Caco-2 (cell line): Measurements from ENCODE around the gene FBLN5. TPM values are rescaled to one million over a fixed set of nuclear protein-coding genes. Genes with fewer than 3 reads are reported as not detected.

Experiments used
- BruUV-seq: library from RNA; stranded (reverse); fragments of 400-500 nt; replicated peaks from 2 replicates; lab custom pipeline; 2021; lab: Mats Ljungman, UMichigan
- CTCF ChIA-PET: fragments of 300-600 bp; sonication (Branson Sonifier 250); formaldehyde crosslinking; loops from one replicate; lab custom pipeline; 2022; ENCODE audit warnings: antibody characterized with exemption; lab: Charles Lee
- POLR2A ChIA-PET: fragments of 300-600 bp; sonication (Branson Sonifier 250); formaldehyde crosslinking; loops from one replicate; lab custom pipeline; 2022; ENCODE audit warnings: antibody characterized with exemption; lab: Charles Lee
- DNase-seq, 2 experiments: peaks; one replicate each; pipeline versions ENCODE4 v3.0.0 to v3.0.0-alpha.2; 2020 to 2022
- H3K27me3 ChIP-seq: replicated peaks from 2 replicates; pipeline ENCODE4 v1.6.0; 2011; ENCODE audit warnings: low read length; ENCODE audit not compliant: control insufficient read depth, insufficient read depth
- H3K36me3 ChIP-seq: 2 replicates; pipeline ENCODE4 v1.5.1; 2011; ENCODE audit warnings: low read length; ENCODE audit not compliant: control insufficient read depth, insufficient read depth
- H3K4me1 ChIP-seq: fragments of 250-450 bp; sonication (Bioruptor Pico); 2 replicates; pipeline ENCODE4 v1.5.1; 2020; ENCODE audit warnings: mild to moderate bottlenecking
- H3K4me3 ChIP-seq: 2 replicates; pipeline ENCODE4 v1.5.1; 2011; ENCODE audit warnings: low read depth, mild to moderate bottlenecking, control low read depth, low read length
- H3K9me3 ChIP-seq: fragments of 250-450 bp; sonication (Bioruptor Pico); 2 replicates; pipeline ENCODE4 v1.5.1; 2020; ENCODE audit warnings: mild to moderate bottlenecking, moderate library complexity
- H3K27ac Mint-ChIP-seq: one replicate; pipeline ENCODE4 v1.8.0; 2022; ENCODE audit warnings: mixed read lengths; ENCODE audit not compliant: unreplicated experiment
- H3K27me3 Mint-ChIP-seq: one replicate; pipeline ENCODE4 v1.8.0; 2022; ENCODE audit warnings: mixed read lengths; ENCODE audit not compliant: insufficient read depth, unreplicated experiment
- H3K36me3 Mint-ChIP-seq: one replicate; pipeline ENCODE4 v1.8.0; 2022; ENCODE audit warnings: mild to moderate bottlenecking, mixed read lengths; ENCODE audit not compliant: insufficient read depth, unreplicated experiment
- H3K4me1 Mint-ChIP-seq: one replicate; pipeline ENCODE4 v1.8.0; 2022; ENCODE audit warnings: low read depth, mixed read lengths; ENCODE audit not compliant: unreplicated experiment
- H3K4me3 Mint-ChIP-seq: one replicate; pipeline ENCODE4 v1.8.0; 2022; ENCODE audit warnings: mild to moderate bottlenecking, moderate library complexity, mixed read lengths; ENCODE audit not compliant: unreplicated experiment
- H3K9me3 Mint-ChIP-seq: one replicate; pipeline ENCODE4 v1.8.0; 2022; ENCODE audit warnings: mixed read lengths; ENCODE audit not compliant: unreplicated experiment
- intact Hi-C: fragments of 100-400 bp; cut with micrococcal nuclease; formaldehyde crosslinking; loops from one replicate; pipeline ENCODE4 v1.10.0; 2022; ENCODE audit not compliant: unreplicated experiment
- total RNA-seq: library from RNA; stranded (reverse); gene quantifications from 2 replicates; pipeline ENCODE4 v1.2.3, GENCODE V29; 2022
- TF ChIP-seq, protein P1 (sequence below), 2 experiments: fragments of 200-600 bp in 1 of 2; IDR thresholded peaks; 1 replicate in 1 of 2; 2 replicates in 1 of 2; pipeline versions ENCODE4 v1.5.1 to v1.8.0; 2011 to 2022; ENCODE audit warnings: antibody characterized with exemption in 1 of 2, control low read depth in 1 of 2, inconsistent platforms in 1 of 2, low read depth in 1 of 2, low read length in 1 of 2, mild to moderate bottlenecking in 1 of 2, moderate library complexity in 1 of 2; ENCODE audit not compliant: insufficient read depth in 1 of 2, severe bottlenecking in 1 of 2, unreplicated experiment in 1 of 2

Gene FBLN5
- total RNA-seq, 1 experiment from 2014 or later, result 13.9 TPM

DNA sequence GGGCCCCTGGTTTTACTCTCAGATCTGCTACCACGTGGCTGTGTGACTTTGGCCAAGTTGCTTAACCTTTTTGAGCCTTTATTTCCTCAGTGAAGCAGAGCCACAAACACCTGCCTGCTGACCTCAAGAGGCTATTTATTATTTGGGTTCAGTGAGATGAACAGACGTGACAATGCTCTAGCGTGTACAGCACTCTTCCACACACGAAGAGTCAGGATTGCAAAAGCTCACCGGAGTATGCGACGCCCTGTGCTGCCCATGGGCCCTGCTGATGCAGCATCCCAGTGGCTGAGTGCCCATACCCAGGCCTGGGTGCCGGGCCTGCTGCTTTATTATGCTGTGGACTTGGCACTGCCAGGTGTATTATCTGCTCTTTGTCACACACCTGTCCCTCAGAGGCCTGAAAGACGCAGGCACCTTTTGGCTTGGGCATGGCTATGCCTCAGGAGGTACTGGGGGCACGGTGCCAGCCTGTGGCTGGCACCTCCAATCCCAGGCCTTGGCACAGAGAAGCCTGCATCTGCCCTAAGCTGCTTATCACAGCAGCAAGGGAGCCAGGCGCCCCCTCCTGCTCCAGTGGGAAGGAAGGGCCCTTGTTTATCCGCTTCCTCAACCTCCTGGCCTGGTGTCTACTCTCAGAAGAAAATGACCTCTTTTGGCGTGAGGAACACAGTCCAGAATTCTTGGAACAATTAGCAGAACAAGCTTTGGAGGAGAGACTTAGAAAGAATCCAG is 57.9 kb downstream of the FBLN5 start:
- no peaks in the 10 kb centered on the region for H3K27me3 Mint-ChIP-seq
- no peaks in the 10 kb centered on the region for H3K4me1 Mint-ChIP-seq
- Histone ChIP-seq H3K4me1 (no peaks in the 10 kb centered on the region), H3K27me3 (no peaks in the 10 kb centered on the region), H3K36me3 (no peaks in the 10 kb centered on the region), H3K4me3 (no peak overlapping the region), H3K9me3 (no peaks in the 10 kb centered on the region)
- BruUV-seq, result no TSS peak
- H3K27ac Mint-ChIP-seq, result peak overlapping the region; percentile 71
- no peak overlapping the region for H3K4me3 Mint-ChIP-seq
- intact Hi-C loops, result loop anchor here (5.0 kb wide), 1 partner anchor 32 kb away; no protein-coding TSS in a partner anchor
- ChIA-PET POLR2A (no interaction called here), CTCF (no interaction called here)
- H3K9me3 Mint-ChIP-seq, result no peaks in the 10 kb centered on the region
- DNase-seq, result no peak
- TF ChIP-seq, protein P1, sequence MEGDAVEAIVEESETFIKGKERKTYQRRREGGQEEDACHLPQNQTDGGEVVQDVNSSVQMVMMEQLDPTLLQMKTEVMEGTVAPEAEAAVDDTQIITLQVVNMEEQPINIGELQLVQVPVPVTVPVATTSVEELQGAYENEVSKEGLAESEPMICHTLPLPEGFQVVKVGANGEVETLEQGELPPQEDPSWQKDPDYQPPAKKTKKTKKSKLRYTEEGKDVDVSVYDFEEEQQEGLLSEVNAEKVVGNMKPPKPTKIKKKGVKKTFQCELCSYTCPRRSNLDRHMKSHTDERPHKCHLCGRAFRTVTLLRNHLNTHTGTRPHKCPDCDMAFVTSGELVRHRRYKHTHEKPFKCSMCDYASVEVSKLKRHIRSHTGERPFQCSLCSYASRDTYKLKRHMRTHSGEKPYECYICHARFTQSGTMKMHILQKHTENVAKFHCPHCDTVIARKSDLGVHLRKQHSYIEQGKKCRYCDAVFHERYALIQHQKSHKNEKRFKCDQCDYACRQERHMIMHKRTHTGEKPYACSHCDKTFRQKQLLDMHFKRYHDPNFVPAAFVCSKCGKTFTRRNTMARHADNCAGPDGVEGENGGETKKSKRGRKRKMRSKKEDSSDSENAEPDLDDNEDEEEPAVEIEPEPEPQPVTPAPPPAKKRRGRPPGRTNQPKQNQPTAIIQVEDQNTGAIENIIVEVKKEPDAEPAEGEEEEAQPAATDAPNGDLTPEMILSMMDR (IDR thresholded peaks at IDR 0.05; ENCODE audit: insufficient read depth in 1 of 2, low read depth in 1 of 2, low read length in 1 of 2, severe bottlenecking in 1 of 2, unreplicated experiment in 1 of 2), result no peak
- no peaks in the 10 kb centered on the region for H3K36me3 Mint-ChIP-seq

DNA sequence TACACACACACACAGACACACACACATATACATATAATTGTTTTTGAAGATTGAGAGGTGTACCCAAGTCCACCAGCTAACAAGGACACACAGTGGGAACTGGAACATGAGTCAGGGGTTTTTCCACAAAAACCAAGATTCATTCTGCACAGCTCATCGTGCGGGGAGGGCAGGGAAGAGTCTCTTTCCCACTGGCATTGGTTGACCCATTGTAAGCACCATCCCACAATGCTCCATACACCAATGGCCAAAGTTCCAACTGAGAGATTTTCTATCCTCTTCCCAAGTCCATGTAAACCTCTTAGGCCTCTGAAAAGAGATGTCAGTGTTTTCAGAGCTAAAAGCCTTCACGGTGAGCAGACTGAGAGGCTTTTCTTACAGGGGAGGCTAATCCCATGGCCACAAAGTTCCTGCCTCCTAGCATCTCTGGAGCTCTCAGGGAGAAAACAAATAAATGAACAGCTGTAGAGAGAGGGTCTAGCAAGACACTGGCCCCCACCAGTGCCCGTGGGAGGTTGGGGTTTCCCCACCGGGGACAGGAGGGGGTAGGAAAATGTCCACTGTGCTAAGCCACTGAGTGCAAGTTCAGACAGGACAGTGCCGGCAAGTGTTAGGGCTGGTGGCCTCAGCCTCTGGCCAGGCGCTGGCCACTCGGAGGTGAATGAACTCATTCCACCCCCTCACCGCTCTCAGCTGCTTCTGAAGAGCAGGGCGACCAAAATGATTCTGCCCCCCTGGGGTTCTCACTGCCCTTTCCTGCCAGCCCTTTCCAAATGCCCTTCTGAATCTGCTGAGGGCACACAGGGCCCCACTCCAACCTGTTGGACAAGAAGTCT is 58.6 kb downstream of the FBLN5 start:
- ChIA-PET CTCF (no interaction called here), POLR2A (no interaction called here)
- no peak overlapping the region for H3K4me3 Mint-ChIP-seq
- intact Hi-C loops, result no loop called here
- H3K36me3 Mint-ChIP-seq, result no peaks in the 10 kb centered on the region
- no peaks in the 10 kb centered on the region for H3K9me3 Mint-ChIP-seq
- BruUV-seq, result no TSS peak
- Histone ChIP-seq H3K4me3 (no peak overlapping the region), H3K27me3 (no peaks in the 10 kb centered on the region), H3K36me3 (no peaks in the 10 kb centered on the region), H3K4me1 (no peaks in the 10 kb centered on the region), H3K9me3 (no peaks in the 10 kb centered on the region)
- H3K27me3 Mint-ChIP-seq, result no peaks in the 10 kb centered on the region
- DNase-seq, result no peak
- TF ChIP-seq, protein P1 (IDR thresholded peaks at IDR 0.05; ENCODE audit: insufficient read depth in 1 of 2, low read depth in 1 of 2, low read length in 1 of 2, severe bottlenecking in 1 of 2, unreplicated experiment in 1 of 2), result no peak
- no peaks in the 10 kb centered on the region for H3K4me1 Mint-ChIP-seq
- H3K27ac Mint-ChIP-seq, result peak overlapping the region; percentile 71

DNA sequence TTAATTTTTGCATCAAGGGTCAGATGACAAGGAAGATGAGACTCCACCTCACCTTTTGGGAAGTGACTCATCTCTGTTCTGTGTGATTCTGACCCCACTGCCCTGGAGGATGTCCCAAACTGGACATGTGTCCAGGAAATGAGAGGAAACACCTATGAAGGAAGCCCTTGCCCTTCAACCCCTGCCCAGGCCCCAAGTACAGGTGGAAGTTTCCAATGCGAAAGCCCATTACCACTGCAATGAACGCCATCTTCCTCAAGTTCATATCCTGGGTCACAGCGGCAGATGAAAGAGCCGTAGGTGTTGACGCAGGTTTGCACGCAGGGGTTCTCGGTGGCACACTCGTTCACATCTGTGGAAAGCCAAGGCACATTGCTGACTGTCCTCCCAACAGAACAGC is 60.5 kb downstream of the FBLN5 start:
- H3K27ac Mint-ChIP-seq, result no peak overlapping the region
- H3K27me3 Mint-ChIP-seq, result no peaks in the 10 kb centered on the region
- H3K4me3 ChIP-seq, result no peak overlapping the region
- no peaks in the 10 kb centered on the region for H3K27me3 ChIP-seq
- no peak overlapping the region for H3K4me3 Mint-ChIP-seq
- H3K9me3 Mint-ChIP-seq, result no peaks in the 10 kb centered on the region
- intact Hi-C loops, result no loop called here
- H3K9me3 ChIP-seq, result no peaks in the 10 kb centered on the region
- POLR2A ChIA-PET, result no interaction called here
- TF ChIP-seq, protein P1 (IDR thresholded peaks at IDR 0.05; ENCODE audit: insufficient read depth in 1 of 2, low read depth in 1 of 2, low read length in 1 of 2, severe bottlenecking in 1 of 2, unreplicated experiment in 1 of 2), result no peak
- H3K4me1 Mint-ChIP-seq, result no peaks in the 10 kb centered on the region
- CTCF ChIA-PET, result no interaction called here
- DNase-seq, result no peak
- no peaks in the 10 kb centered on the region for H3K4me1 ChIP-seq
- BruUV-seq, result no TSS peak
- H3K36me3 ChIP-seq, result no peaks in the 10 kb centered on the region
- H3K36me3 Mint-ChIP-seq, result no peaks in the 10 kb centered on the region
